ENCODE results near the gene SEMA5B. TPM values are rescaled to one million over a fixed set of nuclear protein-coding genes. Genes with fewer than 3 reads are reported as not detected.

The SEMA5B gene
- total and polyA plus RNA-seq, 2 experiments from 2014 or later = 8.0 to 26.8 TPM

DNA sequence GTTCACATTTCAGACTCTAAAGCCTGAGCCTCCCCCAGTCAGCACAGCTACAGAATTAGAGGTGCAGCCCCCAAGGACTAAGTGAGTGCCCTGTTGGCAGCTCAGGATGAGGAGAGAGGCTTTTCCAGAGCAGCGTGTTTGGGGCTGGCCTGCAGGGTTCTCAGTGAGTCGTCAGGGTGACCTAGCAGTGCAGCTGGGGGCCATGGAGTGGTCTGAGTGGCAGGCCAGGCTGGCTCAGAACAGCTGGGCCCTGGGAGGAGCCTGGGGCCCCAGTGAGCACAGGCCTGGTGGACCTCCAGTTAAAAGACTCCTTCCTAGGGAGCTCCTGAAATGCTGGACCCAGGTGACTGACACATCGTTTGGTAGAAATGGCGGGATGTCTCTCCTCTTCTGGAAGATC lies 124.4 kb downstream of the SEMA5B start:
- Histone ChIP-seq H3K4me1 (ENCODE audit: insufficient read depth) (no peaks in the 10 kb centered on the region), H3K9me2 (ENCODE audit: insufficient read depth) (0 out of 2 replicates have a peak, but pooled peaks cover 3% of the 10 kb centered on the region), H3K27me3 (ENCODE audit: insufficient read depth) (no peaks in the 10 kb centered on the region), H3K36me3 (ENCODE audit: insufficient read depth) (no peaks in the 10 kb centered on the region), H3K4me2 (no peak overlapping the region), H3K27ac (ENCODE audit: low read depth) (no peak overlapping the region), H4K20me1 (replicated peaks; ENCODE audit: insufficient read depth) (no peaks in the 10 kb centered on the region), H3K4me3 (no peak overlapping the region), H3K79me2 (replicated peaks; ENCODE audit: insufficient read depth) (no peaks in the 10 kb centered on the region), H2AFZ (peak overlapping the region; percentile 56; the same call in 1 of the 2 replicates), H3F3A (replicated peaks; ENCODE audit: low read depth) (no peaks in the 10 kb centered on the region)
- ATAC-seq (peak; percentile 94), DNase-seq (ENCODE audit: low spot score) (peak; percentile 59)
- Mint-ChIP-seq H3K27me3 (ENCODE audit: insufficient read depth, low read depth, poor library complexity) (peaks cover 2% of the 10 kb centered on the region), H3K27ac (no peak overlapping the region), H3K4me1 (peaks cover 28% of the 10 kb centered on the region), H3K9me3 (no peaks in the 10 kb centered on the region), H3K4me3 (no peak overlapping the region), H3K36me3 (ENCODE audit: low read depth) (no peaks in the 10 kb centered on the region)
- TF ChIP-seq, protein P1, sequence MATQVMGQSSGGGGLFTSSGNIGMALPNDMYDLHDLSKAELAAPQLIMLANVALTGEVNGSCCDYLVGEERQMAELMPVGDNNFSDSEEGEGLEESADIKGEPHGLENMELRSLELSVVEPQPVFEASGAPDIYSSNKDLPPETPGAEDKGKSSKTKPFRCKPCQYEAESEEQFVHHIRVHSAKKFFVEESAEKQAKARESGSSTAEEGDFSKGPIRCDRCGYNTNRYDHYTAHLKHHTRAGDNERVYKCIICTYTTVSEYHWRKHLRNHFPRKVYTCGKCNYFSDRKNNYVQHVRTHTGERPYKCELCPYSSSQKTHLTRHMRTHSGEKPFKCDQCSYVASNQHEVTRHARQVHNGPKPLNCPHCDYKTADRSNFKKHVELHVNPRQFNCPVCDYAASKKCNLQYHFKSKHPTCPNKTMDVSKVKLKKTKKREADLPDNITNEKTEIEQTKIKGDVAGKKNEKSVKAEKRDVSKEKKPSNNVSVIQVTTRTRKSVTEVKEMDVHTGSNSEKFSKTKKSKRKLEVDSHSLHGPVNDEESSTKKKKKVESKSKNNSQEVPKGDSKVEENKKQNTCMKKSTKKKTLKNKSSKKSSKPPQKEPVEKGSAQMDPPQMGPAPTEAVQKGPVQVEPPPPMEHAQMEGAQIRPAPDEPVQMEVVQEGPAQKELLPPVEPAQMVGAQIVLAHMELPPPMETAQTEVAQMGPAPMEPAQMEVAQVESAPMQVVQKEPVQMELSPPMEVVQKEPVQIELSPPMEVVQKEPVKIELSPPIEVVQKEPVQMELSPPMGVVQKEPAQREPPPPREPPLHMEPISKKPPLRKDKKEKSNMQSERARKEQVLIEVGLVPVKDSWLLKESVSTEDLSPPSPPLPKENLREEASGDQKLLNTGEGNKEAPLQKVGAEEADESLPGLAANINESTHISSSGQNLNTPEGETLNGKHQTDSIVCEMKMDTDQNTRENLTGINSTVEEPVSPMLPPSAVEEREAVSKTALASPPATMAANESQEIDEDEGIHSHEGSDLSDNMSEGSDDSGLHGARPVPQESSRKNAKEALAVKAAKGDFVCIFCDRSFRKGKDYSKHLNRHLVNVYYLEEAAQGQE (IDR thresholded peaks at IDR 0.05; ENCODE audit: unreplicated experiment) = no peak
- TF ChIP-seq CREB1 (CRISPR knock-in tag; IDR thresholded peaks at IDR 0.05; ENCODE audit: low read depth) (no peak), STAT1 (IDR thresholded peaks at IDR 0.05; ENCODE audit: unreplicated experiment) (no peak), EZH2 (IDR thresholded peaks at IDR 0.05; ENCODE audit: low read depth, unreplicated experiment) (no peak)
- TF ChIP-seq, protein P2, sequence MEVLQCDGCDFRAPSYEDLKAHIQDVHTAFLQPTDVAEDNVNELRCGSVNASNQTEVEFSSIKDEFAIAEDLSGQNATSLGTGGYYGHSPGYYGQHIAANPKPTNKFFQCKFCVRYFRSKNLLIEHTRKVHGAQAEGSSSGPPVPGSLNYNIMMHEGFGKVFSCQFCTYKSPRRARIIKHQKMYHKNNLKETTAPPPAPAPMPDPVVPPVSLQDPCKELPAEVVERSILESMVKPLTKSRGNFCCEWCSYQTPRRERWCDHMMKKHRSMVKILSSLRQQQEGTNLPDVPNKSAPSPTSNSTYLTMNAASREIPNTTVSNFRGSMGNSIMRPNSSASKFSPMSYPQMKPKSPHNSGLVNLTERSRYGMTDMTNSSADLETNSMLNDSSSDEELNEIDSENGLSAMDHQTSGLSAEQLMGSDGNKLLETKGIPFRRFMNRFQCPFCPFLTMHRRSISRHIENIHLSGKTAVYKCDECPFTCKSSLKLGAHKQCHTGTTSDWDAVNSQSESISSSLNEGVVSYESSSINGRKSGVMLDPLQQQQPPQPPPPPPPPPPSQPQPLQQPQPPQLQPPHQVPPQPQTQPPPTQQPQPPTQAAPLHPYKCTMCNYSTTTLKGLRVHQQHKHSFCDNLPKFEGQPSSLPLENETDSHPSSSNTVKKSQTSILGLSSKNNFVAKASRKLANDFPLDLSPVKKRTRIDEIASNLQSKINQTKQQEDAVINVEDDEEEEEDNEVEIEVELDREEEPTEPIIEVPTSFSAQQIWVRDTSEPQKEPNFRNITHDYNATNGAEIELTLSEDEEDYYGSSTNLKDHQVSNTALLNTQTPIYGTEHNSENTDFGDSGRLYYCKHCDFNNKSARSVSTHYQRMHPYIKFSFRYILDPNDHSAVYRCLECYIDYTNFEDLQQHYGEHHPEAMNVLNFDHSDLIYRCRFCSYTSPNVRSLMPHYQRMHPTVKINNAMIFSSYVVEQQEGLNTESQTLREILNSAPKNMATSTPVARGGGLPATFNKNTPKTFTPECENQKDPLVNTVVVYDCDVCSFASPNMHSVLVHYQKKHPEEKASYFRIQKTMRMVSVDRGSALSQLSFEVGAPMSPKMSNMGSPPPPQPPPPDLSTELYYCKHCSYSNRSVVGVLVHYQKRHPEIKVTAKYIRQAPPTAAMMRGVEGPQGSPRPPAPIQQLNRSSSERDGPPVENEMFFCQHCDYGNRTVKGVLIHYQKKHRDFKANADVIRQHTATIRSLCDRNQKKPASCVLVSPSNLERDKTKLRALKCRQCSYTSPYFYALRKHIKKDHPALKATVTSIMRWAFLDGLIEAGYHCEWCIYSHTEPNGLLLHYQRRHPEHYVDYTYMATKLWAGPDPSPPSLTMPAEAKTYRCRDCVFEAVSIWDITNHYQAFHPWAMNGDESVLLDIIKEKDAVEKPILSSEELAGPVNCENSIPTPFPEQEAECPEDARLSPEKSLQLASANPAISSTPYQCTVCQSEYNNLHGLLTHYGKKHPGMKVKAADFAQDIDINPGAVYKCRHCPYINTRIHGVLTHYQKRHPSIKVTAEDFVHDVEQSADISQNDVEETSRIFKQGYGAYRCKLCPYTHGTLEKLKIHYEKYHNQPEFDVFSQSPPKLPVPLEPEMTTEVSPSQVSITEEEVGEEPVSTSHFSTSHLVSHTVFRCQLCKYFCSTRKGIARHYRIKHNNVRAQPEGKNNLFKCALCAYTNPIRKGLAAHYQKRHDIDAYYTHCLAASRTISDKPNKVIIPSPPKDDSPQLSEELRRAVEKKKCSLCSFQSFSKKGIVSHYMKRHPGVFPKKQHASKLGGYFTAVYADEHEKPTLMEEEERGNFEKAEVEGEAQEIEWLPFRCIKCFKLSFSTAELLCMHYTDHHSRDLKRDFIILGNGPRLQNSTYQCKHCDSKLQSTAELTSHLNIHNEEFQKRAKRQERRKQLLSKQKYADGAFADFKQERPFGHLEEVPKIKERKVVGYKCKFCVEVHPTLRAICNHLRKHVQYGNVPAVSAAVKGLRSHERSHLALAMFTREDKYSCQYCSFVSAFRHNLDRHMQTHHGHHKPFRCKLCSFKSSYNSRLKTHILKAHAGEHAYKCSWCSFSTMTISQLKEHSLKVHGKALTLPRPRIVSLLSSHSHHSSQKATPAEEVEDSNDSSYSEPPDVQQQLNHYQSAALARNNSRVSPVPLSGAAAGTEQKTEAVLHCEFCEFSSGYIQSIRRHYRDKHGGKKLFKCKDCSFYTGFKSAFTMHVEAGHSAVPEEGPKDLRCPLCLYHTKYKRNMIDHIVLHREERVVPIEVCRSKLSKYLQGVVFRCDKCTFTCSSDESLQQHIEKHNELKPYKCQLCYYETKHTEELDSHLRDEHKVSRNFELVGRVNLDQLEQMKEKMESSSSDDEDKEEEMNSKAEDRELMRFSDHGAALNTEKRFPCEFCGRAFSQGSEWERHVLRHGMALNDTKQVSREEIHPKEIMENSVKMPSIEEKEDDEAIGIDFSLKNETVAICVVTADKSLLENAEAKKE (CRISPR knock-in tag; IDR thresholded peaks at IDR 0.05) = no peak
